Gastrocnemius medialis (tissue), 4 donors: ENCODE data around the gene TLCD4.

Experiments used
- CTCF ChIP-seq, 5 experiments: fragments of 450-650 bp in 3 of 5; fragments of 200-600 bp in 2 of 5; sonication (generic) in 2 of 5; IDR thresholded peaks in 4 of 5; conservative IDR thresholded peaks in 1 of 5; 1 replicate in 4 of 5; 2 replicates in 1 of 5; pipeline ENCODE4 v1.5.1; 2016 to 2019; ENCODE audit warnings: antibody characterized with exemption in 5 of 5, mild to moderate bottlenecking in 3 of 5, moderate library complexity in 3 of 5
- POLR2A ChIP-seq, 2 donors: fragments of 450-650 bp; IDR thresholded peaks; one replicate each; pipeline ENCODE4 v1.6.1; 2017; ENCODE audit warnings: antibody characterized with exemption in 2 of 2, mild to moderate bottlenecking in 2 of 2, moderate library complexity in 2 of 2

- no peak for TF ChIP-seq CTCF (IDR thresholded peaks at IDR 0.05 in 4 of 5, conservative IDR thresholded peaks at IDR 0.05 in 1 of 5)
- no peak for TF ChIP-seq POLR2A (IDR thresholded peaks at IDR 0.05)
These were observed 19.7 kb upstream of the TLCD4 start for GRCh38 chr1:95097426-95097825.
